ENCODE measurements around the gene PARP8.
A peak's percentile ranks its signal among the peaks of the same experiment; 100 is the strongest.

The PARP8 gene

DNA sequence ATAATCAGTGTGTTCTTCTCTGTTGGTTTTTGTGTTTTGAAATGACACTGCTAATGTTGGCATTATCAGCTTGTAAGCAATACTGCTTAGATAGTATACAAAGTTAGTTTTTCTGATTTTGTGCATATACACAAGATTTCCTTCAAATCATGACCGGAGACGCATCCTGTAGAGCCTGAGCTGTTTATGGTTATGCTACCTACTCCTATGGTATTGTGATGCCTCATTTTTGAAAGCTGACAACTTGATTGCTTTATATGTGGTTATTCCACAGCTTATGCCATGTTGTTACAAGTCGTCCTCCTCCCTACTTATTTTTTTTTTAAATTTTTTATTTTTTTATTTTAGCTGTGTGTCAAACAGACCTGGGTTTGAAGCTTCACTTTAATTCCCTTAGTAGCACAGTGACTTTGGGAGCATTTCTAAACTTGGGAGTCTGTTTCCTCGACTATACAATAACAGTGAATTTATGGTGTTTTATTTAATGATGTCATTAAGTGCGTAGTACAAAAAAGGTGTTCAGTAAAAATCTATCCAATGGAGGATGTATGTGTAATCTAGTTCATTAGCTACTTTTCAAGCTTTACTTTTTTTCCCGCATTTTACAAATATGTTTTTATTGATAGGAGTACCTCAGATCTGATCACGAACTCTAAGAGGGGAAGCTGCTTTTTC, 59.5 kb downstream of the PARP8 start:
- intact Hi-C loops (cut with micrococcal nuclease): no loop called here
- Mint-ChIP-seq H3K36me3 (ENCODE audit: low read depth) (no peaks in the 10 kb centered on the region), H3K9me3 (no peaks in the 10 kb centered on the region), H3K27me3 (no peaks in the 10 kb centered on the region), H3K27ac (no peak overlapping the region), H3K4me3 (no peak overlapping the region), H3K4me1 (ENCODE audit: low read depth) (peaks cover 29% of the 10 kb centered on the region)

- Mint-ChIP-seq H3K4me3 (no peak overlapping the region), H3K4me1 (ENCODE audit: low read depth) (peaks cover 29% of the 10 kb centered on the region), H3K9me3 (no peaks in the 10 kb centered on the region), H3K27ac (peak overlapping the region; percentile 70), H3K36me3 (ENCODE audit: low read depth) (no peaks in the 10 kb centered on the region), H3K27me3 (no peaks in the 10 kb centered on the region)
- intact Hi-C loops (cut with micrococcal nuclease): no loop called here
These were observed 60.2 kb downstream of the PARP8 start for GRCh38 chr5:50726475-50727148.

DNA sequence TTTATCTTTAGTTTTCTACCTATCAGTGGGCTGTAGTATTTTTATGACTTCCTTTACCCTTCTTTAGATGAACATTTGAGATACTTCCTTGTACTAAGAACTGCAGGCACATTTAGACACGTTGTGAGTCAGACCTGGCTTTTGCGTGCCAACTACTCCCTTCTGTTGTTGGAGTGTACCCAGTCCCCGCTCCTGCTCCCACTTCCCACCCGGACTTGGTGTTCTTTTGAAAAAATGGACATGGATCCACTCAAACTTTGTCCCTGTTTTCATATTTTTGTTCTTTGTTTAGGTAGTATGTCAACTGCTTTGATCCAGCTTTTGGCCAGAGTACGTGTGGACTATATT, 60.7 kb downstream of the PARP8 start:
- Mint-ChIP-seq H3K9me3 (no peaks in the 10 kb centered on the region), H3K4me3 (no peak overlapping the region), H3K27ac (peak overlapping the region; percentile 70), H3K4me1 (ENCODE audit: low read depth) (peaks cover 29% of the 10 kb centered on the region), H3K36me3 (ENCODE audit: low read depth) (no peaks in the 10 kb centered on the region), H3K27me3 (no peaks in the 10 kb centered on the region)
- intact Hi-C loops (cut with micrococcal nuclease): no loop called here

GRCh38 chr5:50727845-50728244, 61.4 kb downstream of the PARP8 start:
- H3K4me3 Mint-ChIP-seq: no peak overlapping the region
- peaks cover 22% of the 10 kb centered on the region for H3K4me1 Mint-ChIP-seq (ENCODE audit: low read depth)
- no peaks in the 10 kb centered on the region for H3K9me3 Mint-ChIP-seq

DNA sequence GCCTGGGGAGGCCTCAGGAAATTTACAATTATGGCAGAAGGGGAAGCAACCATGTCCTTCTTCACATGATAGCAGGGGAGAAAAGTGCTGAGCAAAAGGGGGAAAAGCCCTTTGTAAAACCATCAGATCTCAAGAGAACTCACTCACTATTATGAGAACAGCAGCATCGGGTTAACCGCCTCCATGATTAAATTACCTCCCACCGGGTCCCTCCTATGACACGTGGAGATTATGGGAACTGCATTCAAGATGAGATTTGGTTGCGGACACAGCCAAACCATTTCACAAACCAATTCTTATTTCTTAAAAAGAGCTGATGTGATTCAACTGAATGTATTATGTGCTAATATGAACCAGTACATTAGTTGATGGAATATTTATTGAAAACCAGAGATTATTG, 63.9 kb downstream of the PARP8 start:
- H3K9me3 Mint-ChIP-seq: no peaks in the 10 kb centered on the region
- no peaks in the 10 kb centered on the region for H3K27me3 Mint-ChIP-seq
- H3K27ac Mint-ChIP-seq: no peak overlapping the region
- intact Hi-C loops (cut with micrococcal nuclease): no loop called here
- peaks cover 24% of the 10 kb centered on the region for H3K4me1 Mint-ChIP-seq (ENCODE audit: low read depth)
- no peaks in the 10 kb centered on the region for H3K36me3 Mint-ChIP-seq (ENCODE audit: low read depth)
- no peak overlapping the region for H3K4me3 Mint-ChIP-seq

More at GRCh38 chr5:50727845-50728244, 61.4 kb downstream of the PARP8 start:
- H3K27me3 Mint-ChIP-seq: no peaks in the 10 kb centered on the region
- no peaks in the 10 kb centered on the region for H3K36me3 Mint-ChIP-seq (ENCODE audit: low read depth)
- no peak overlapping the region for H3K27ac Mint-ChIP-seq
- intact Hi-C loops (cut with micrococcal nuclease): no loop called here

DNA sequence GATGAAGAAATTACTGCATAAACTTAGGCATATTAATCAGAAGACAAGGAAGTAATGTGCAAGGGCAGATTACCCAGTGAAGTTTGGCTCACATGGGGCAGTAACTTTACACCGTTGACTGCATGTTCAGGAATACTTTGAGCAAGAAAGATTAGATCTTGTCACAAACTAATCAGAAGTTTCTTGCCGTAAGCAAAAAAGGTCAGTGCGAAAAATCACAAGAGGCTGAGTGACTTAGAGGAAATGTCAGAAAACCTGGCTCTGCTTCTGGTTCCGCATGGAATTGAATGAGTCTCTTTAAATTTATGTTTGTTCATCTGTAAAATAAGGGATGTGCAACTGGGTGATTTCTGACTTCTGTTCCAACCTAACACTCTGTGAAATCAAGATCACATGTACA, 64.4 kb downstream of the PARP8 start:
- peaks cover 24% of the 10 kb centered on the region for H3K4me1 Mint-ChIP-seq (ENCODE audit: low read depth)
- H3K4me3 Mint-ChIP-seq: no peak overlapping the region
- no peaks in the 10 kb centered on the region for H3K27me3 Mint-ChIP-seq
- no peak overlapping the region for H3K27ac Mint-ChIP-seq
- H3K36me3 Mint-ChIP-seq (ENCODE audit: low read depth): no peaks in the 10 kb centered on the region
- no peaks in the 10 kb centered on the region for H3K9me3 Mint-ChIP-seq
- intact Hi-C loops (cut with micrococcal nuclease): no loop called here

- peak overlapping the region; percentile 50 for H3K4me3 Mint-ChIP-seq
- no peaks in the 10 kb centered on the region for H3K9me3 Mint-ChIP-seq
- peaks cover 9% of the 10 kb centered on the region for H3K4me1 Mint-ChIP-seq (ENCODE audit: low read depth)
- peak overlapping the region; percentile 72 for H3K27ac Mint-ChIP-seq
- H3K36me3 Mint-ChIP-seq (ENCODE audit: low read depth): no peaks in the 10 kb centered on the region
- intact Hi-C loops (cut with micrococcal nuclease): no loop called here
- no peaks in the 10 kb centered on the region for H3K27me3 Mint-ChIP-seq
These were observed 67.3 kb downstream of the PARP8 start for GRCh38 chr5:50733741-50734140.

GRCh38 chr5:50738864-50739263, 72.4 kb downstream of the PARP8 start:
- Mint-ChIP-seq H3K4me3 (no peak overlapping the region), H3K27me3 (no peaks in the 10 kb centered on the region), H3K9me3 (no peaks in the 10 kb centered on the region), H3K36me3 (ENCODE audit: low read depth) (peaks cover 16% of the 10 kb centered on the region), H3K27ac (no peak overlapping the region), H3K4me1 (ENCODE audit: low read depth) (peaks cover 36% of the 10 kb centered on the region)
- intact Hi-C loops (cut with micrococcal nuclease): no loop called here

DNA sequence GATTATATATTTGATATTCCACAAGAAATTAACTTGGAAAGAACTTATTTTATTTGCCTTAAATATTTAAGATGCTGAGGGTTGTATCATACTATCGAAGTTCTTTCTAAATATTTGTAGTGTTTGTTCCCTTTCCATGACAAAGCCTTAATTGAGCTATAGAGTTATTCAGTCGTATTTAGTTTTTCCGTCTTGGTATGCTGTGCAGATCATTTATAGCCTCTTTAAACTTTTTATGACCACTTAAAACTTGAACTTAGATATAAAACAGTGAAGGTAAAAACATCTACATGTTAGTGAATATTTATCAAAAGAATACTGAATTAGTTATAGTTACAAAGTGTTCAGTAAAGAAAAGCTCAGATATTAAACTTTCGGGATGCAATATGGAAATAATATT, 74.4 kb downstream of the PARP8 start:
- Mint-ChIP-seq H3K27ac (no peak overlapping the region), H3K4me1 (ENCODE audit: low read depth) (peaks cover 43% of the 10 kb centered on the region), H3K27me3 (no peaks in the 10 kb centered on the region), H3K9me3 (no peaks in the 10 kb centered on the region), H3K4me3 (no peak overlapping the region), H3K36me3 (ENCODE audit: low read depth) (peaks cover 16% of the 10 kb centered on the region)
- intact Hi-C loops (cut with micrococcal nuclease): no loop called here

DNA sequence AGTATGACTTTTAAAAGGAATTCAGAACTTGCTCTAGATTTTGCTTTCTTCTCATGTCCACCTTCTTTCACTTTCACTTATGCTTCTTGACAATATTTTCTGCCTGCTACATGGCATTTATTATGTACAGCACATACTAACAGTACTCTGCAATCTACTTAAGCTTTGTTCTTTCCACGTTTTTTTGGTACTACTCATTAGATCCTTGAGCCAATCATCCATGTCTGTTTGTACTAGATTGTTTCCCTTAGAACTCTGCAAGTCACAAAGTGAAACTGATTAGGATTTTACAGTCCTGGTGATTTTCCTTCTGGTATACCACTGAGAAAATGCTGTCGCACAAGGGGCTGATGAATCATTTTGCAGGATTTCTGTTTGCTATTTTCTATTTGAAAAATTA, 78.3 kb downstream of the PARP8 start:
- H3K27ac Mint-ChIP-seq: peak overlapping the region; percentile 72
- no peaks in the 10 kb centered on the region for H3K27me3 Mint-ChIP-seq
- intact Hi-C loops (cut with micrococcal nuclease): loop anchor here (5.0 kb wide), 1 partner anchor 77 kb away; the partner anchor contains the start of gene PARP8
- H3K4me3 Mint-ChIP-seq: peak overlapping the region; percentile 75
- peaks cover 30% of the 10 kb centered on the region for H3K36me3 Mint-ChIP-seq (ENCODE audit: low read depth)
- H3K4me1 Mint-ChIP-seq (ENCODE audit: low read depth): peaks cover 56% of the 10 kb centered on the region
- H3K9me3 Mint-ChIP-seq: no peaks in the 10 kb centered on the region

GRCh38 chr5:50745221-50745910, 78.9 kb downstream of the PARP8 start:
- intact Hi-C loops (cut with micrococcal nuclease): loop anchor here (5.0 kb wide), 1 partner anchor 78 kb away; the partner anchor contains the start of gene PARP8
- Mint-ChIP-seq H3K36me3 (ENCODE audit: low read depth) (peaks cover 30% of the 10 kb centered on the region), H3K4me1 (ENCODE audit: low read depth) (peaks cover 51% of the 10 kb centered on the region), H3K27ac (peak overlapping the region; percentile 72), H3K27me3 (no peaks in the 10 kb centered on the region), H3K9me3 (no peaks in the 10 kb centered on the region), H3K4me3 (no peak overlapping the region)

- H3K4me1 Mint-ChIP-seq (ENCODE audit: low read depth): peaks cover 22% of the 10 kb centered on the region
- no peaks in the 10 kb centered on the region for H3K9me3 Mint-ChIP-seq
- intact Hi-C loops (cut with micrococcal nuclease): loop anchor here (5.0 kb wide), 1 partner anchor 82 kb away; the partner anchor contains the start of gene PARP8
- H3K27me3 Mint-ChIP-seq: no peaks in the 10 kb centered on the region
- peak overlapping the region; percentile 10 for H3K27ac Mint-ChIP-seq
- H3K36me3 Mint-ChIP-seq (ENCODE audit: low read depth): peaks cover 29% of the 10 kb centered on the region
- H3K4me3 Mint-ChIP-seq: no peak overlapping the region
These were observed 82.7 kb downstream of the PARP8 start for GRCh38 chr5:50749181-50749580.

- Mint-ChIP-seq H3K4me1 (ENCODE audit: low read depth) (peaks cover 15% of the 10 kb centered on the region), H3K9me3 (no peaks in the 10 kb centered on the region), H3K27ac (no peak overlapping the region), H3K27me3 (no peaks in the 10 kb centered on the region), H3K4me3 (no peak overlapping the region), H3K36me3 (ENCODE audit: low read depth) (peaks cover 34% of the 10 kb centered on the region)
- intact Hi-C loops (cut with micrococcal nuclease): loop anchor here (5.0 to 10.0 kb wide), 3 partner anchors 83 to 345 kb away; partner anchors contain the start of gene PARP8
These were observed 83.4 kb downstream of the PARP8 start for GRCh38 chr5:50749873-50750272.

GRCh38 chr5:50751064-50751657, 84.7 kb downstream of the PARP8 start:
- H3K4me3 Mint-ChIP-seq: no peak overlapping the region
- no peaks in the 10 kb centered on the region for H3K9me3 Mint-ChIP-seq
- peaks cover 42% of the 10 kb centered on the region for H3K36me3 Mint-ChIP-seq (ENCODE audit: low read depth)
- intact Hi-C loops (cut with micrococcal nuclease): loop anchor here (10.0 kb wide), 2 partner anchors 226 to 346 kb away; no protein-coding TSS in a partner anchor
- no peaks in the 10 kb centered on the region for H3K27me3 Mint-ChIP-seq
- H3K4me1 Mint-ChIP-seq (ENCODE audit: low read depth): peaks cover 23% of the 10 kb centered on the region
- no peak overlapping the region for H3K27ac Mint-ChIP-seq
